GM18861 (cell line): ENCODE data around the gene GFRA1.

ENCODE experiments used
- ATAC-seq: cut with Tn5 transposase; IDR thresholded peaks from one replicate; pipeline ENCODE4 v1.9.1; 2021; ENCODE audit not compliant: unreplicated experiment

Gene GFRA1

DNA sequence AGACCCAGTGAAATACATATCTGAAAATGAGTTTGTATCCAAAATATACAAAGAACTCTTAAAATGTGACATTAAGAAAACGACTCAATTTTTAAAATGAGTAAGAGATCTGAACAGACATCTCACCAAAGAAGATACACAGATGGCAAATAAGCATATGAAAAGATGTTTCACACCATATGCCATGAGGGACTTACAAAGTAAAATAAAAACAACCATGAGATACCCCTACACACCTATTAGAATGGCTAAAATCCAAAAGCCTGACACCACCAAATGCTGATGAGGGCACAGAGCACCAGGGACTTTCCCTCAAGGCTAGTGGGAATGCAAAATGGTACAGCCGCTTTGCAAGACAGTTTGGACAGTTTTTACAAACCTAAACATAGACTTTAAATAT, 27.9 kb downstream of the GFRA1 start:
- ATAC-seq: no peak

DNA sequence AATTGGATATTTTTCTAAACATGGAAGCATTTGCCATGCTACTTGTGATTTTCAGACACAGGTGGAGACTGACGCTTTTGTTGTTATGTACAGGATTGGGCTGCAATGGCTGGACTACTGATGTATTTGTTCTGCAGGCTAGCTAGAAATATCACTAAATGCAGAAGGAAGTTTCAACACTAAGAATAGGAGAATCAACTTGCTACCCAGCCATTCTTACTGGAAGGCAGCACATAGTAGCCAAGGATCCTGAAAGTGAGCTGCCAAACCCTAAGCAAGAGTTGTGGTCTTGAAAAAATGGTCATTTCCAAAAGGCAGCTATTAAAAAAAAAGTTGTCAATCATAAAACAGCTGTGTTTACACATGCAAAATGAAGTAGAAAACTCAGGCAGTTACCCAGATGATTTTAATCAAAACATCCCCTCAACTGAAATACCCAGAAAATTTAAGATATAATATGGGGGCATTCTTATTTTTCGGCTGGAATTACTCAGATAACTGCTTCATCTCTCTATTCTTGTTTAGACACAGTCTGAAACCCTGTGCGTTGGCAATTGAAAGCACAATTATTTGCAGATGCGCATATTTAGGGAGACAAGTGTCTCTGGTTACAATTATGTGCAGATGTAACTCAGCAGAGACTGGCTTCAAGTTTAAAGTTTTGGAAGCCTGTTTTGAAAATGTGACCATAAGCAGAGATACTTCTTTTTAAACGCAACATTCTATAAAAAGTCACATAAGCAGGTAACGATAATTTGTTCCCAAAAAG, 31.2 kb downstream of the GFRA1 start:
- no peak for ATAC-seq

- ATAC-seq: no peak
These were observed 31.9 kb downstream of the GFRA1 start for GRCh38 chr10:116241085-116241484.

- no peak for ATAC-seq
These were observed 32.7 kb downstream of the GFRA1 start for GRCh38 chr10:116240157-116240950.

DNA sequence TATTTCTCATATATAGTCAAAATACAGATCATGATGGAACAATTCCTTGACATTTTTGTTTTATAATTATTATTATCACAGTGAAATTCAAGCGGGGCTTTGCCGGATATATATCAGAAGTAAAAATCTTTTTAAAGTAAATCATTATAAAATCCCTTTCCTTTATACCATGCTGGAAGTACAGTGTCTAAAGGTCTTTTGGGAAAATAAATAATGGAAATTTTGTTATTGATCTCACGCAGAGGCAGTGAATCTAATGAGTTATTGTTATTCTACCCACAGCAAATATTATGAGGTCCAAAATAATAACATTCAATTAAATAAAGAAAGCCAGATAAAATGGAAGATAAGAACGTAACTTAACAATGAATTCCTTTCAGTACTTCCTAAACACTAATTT, 33.8 kb downstream of the GFRA1 start:
- ATAC-seq: no peak

DNA sequence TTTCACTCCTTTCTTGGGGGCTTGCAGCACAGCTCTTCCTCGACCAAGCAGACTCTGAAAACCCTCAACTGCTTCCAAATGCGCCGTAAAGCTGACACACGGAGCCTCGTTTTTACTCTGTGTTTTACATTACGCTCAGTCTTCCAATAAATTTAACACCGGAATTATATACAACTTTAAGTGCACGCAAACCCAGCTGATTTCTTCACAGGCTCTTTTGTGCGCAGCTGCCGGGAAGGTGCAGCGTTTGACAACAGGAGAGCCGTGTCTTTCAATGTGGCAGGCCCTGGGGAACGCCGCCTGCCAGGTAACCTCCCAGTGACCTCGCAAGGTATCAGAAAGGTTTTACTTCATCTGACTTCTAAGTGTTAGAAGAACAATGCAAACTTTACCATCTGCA, 35.0 kb downstream of the GFRA1 start:
- no peak for ATAC-seq

- ATAC-seq: no peak
These were observed 35.7 kb downstream of the GFRA1 start for GRCh38 chr10:116237260-116237659.

- ATAC-seq: no peak
These were observed 39.8 kb downstream of the GFRA1 start for GRCh38 chr10:116233230-116233629.

- no peak for ATAC-seq
These were observed 40.4 kb downstream of the GFRA1 start for GRCh38 chr10:116232613-116233012.

DNA sequence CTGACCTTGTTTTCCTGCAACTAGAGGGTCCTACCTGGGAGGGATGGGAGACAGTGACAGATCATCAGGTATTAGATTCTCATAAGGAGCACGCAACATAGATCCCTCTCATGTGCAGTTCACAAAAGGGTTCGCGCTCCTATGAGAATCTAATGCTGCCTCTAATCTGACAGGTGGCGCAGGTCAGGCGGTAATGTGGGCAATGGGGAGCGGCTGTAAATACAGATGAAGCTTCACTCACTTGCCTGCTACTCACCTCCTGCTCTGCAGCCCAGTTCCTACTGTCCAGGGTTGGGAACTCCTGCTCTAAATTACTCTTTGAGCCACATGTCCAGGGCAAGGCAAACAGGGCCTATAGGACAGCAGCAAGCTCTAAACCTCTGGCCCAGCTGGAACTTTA, 46.2 kb downstream of the GFRA1 start:
- ATAC-seq: no peak

GRCh38 chr10:116226053-116226452, 47.0 kb downstream of the GFRA1 start:
- ATAC-seq: no peak

DNA sequence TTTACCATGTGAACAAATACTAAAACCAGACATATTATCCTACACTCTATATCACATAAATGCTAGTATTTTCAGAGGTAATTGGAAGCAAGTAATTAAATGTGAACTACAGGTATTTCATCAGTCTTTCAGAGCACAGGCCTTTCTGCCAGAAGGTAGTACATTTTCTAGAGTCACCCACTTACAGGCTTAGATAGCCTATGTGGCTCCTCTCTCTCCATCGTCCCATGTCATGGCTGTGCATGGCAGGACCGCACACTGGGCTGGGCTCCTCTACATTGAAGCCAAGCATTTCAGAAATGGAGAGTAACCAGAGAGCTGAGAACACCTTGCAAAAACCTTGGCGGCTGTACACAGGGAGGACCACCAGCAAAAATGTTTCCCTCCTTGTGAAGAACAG, 49.7 kb downstream of the GFRA1 start:
- no peak for ATAC-seq

DNA sequence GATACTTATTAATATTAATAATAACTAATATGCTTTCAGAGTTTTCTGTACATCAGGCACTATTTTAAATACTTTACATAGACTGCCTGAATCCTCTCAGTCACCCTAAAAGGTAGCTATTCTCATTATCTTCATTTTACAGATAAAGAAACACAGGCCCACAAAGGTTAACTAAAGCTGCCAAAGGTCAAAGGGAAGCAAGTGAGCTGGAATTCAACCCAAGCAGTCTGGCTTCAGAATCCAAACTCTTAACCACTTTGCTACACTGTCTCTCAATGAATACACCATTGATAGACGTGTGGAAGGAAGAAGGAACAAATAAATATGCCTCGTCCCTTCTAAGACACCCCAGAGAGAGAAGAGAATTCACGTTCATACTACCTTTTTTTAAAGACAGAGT, 52.0 kb downstream of the GFRA1 start:
- ATAC-seq: no peak

DNA sequence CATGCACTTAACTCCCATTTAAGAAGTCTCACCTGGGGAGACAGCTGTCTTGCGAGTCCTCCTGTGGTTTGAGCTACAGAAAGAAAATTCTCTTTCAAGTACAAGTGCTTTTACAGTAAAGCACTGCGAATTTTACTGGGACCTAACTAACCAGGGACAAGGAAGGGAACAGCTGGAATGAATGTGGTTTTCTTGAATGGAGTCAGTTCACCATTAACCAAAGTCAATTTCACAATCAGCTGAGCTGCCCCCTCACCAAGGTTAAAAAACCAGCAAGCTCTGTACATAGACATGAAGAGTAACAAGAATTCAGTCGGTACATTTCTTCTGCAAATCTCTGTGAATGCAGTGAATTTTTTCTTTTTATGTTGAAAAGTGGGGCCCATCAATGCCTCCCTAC, 56.3 kb downstream of the GFRA1 start:
- ATAC-seq: no peak

DNA sequence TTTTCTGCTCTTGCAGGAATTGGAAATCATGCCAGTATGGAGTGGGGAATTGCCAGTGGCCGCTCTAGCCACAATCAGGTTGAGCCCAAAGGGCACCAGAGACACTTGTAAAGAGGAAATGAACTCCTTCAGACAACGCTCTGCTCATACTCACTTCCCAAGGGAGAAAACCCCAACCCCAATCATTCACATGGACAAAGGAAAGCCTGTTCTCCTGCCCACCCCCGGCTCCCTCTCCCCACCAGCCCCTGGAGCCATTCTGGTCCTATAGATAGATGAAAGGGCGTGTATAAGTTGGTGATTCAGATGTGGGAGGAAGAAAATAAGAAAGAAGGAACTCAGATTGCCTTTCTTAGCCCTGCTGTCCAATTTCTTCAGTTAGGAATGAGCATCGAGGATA, 57.4 kb downstream of the GFRA1 start:
- no peak for ATAC-seq

GRCh38 chr10:116211682-116212081, 61.3 kb downstream of the GFRA1 start:
- ATAC-seq: no peak

GRCh38 chr10:116210588-116211346, 62.2 kb downstream of the GFRA1 start:
- no peak for ATAC-seq

DNA sequence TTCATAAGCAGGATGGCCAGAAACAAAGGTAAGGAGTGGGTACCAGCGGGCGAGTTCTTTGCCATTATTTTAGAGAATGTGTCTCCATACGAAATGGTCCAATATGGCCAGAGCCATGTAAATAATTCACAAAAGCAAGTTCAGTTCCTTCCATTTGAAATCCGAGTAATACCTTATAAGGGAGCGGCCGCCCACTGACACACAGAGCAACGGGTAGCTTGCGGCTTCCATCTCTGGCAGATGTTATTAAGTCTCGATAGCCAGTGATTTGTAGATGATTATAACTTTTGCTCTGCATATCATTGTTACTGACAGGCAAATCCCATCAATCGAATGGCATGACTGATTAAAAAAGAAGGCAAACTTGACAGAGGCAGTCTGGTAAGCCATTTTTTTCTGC, 63.2 kb downstream of the GFRA1 start:
- no peak for ATAC-seq

- ATAC-seq: no peak
These were observed 63.9 kb downstream of the GFRA1 start for GRCh38 chr10:116208956-116209567.

DNA sequence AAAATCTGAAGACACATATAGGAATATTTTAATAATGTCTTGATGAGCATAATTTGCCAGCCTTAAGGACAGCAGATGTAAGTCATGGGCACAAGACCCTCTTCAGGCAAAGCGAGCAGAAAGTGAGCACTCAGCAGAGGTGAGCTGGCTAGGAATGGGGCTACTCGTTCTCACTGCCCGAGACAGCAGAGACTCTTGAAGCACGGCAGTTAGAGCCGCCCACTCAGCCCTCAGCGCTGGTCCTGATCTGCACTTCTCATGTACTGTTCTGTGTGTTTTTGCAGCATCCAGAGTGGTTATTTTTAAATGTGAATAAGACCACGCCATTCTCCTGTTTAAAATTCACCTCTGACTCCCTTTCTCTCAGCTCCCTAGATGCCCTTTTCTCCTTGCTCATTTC, 65.3 kb downstream of the GFRA1 start:
- no peak for ATAC-seq

DNA sequence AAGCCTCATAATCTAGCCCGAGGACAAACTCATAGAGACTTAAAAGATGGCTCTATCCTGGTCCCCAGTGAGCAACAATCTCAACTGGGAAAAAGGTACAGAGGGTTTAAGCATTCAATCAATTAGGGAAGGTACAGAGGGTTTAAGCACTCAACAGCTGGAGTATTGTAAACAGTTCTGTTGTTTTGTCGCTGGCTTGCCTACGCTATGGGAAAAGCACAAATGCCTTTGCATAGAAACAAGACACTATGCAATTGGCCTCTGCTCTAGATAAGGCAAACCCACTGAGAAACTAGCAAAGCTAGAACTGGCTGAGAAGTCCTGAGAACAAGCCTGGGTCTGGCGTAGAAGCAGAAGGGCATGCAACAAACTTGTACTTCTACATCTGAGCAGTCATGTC, 69.3 kb downstream of the GFRA1 start:
- no peak for ATAC-seq
